ENCODE measurements around the gene TOX3. TPM values are rescaled to one million over a fixed set of nuclear protein-coding genes. Genes with fewer than 3 reads are reported as not detected.

Gene TOX3
- total RNA-seq, 4 donors from 2014 or later: 0.47 TPM; not detected in 3

DNA sequence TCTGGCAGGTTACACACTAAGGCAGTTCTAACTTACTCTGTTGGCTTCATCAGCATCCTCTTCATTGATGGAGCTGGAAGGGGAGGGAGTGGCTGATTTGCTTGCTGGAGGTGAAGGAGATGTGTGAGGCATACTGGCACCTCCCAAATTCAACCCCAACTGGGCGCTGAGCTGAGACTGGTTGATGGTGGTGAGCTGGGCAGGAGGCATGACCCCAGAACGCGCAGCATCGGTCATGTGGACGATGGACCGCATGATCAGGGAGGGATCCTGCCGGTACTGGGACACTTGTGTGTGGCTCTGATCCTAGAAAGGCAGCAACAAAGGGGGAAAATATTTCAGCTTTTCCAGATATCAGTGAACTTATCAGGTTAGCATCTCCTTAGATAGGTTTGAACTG lies 96.7 kb downstream of the TOX3 start:
- in situ Hi-C loops (cut with MboI; ENCODE audit: low sequenced_read_pairs in 4 of 4): no loop called here
- no peak for TF ChIP-seq POLR2A (IDR thresholded peaks at IDR 0.05)

DNA sequence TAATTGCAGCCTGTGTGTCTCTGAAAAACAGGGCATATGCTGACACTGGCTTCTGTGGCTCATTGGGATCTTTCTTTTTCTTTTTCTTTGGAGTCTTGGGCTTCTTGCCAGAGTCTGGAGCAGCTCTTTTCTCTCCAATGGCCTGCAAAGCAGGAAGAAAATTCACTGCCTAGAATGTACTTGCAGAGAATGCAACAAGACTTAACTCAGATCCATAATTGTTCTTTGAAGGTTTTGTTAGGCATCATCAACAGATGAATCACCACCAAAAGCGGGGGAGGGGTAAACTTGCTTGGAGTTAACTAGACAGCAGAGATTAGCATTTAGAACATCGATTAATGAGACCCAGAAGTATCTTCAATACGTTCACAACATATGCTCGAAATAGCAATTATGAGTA lies 100.9 kb downstream of the TOX3 start:
- no peaks in the 10 kb centered on the region for H3K36me3 ChIP-seq
- DNase-seq (no peak), ATAC-seq (no peak)
- in situ Hi-C loops (cut with MboI; ENCODE audit: low sequenced_read_pairs in 4 of 4): no loop called here
- no peak for TF ChIP-seq POLR2A (IDR thresholded peaks at IDR 0.05)
- TF ChIP-seq, protein P1, sequence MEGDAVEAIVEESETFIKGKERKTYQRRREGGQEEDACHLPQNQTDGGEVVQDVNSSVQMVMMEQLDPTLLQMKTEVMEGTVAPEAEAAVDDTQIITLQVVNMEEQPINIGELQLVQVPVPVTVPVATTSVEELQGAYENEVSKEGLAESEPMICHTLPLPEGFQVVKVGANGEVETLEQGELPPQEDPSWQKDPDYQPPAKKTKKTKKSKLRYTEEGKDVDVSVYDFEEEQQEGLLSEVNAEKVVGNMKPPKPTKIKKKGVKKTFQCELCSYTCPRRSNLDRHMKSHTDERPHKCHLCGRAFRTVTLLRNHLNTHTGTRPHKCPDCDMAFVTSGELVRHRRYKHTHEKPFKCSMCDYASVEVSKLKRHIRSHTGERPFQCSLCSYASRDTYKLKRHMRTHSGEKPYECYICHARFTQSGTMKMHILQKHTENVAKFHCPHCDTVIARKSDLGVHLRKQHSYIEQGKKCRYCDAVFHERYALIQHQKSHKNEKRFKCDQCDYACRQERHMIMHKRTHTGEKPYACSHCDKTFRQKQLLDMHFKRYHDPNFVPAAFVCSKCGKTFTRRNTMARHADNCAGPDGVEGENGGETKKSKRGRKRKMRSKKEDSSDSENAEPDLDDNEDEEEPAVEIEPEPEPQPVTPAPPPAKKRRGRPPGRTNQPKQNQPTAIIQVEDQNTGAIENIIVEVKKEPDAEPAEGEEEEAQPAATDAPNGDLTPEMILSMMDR (IDR thresholded peaks at IDR 0.05 in 4 of 5, conservative IDR thresholded peaks at IDR 0.05 in 1 of 5): no peak
- H3K4me3 ChIP-seq: no peak overlapping the region
- no peaks in the 10 kb centered on the region for H3K27me3 ChIP-seq
- H3K9me3 ChIP-seq: no peaks in the 10 kb centered on the region
- H3K4me1 ChIP-seq: no peaks in the 10 kb centered on the region
- intact Hi-C loops (cut with DNase I; ENCODE audit: low total_unique reads): no loop called here
- H3K27ac ChIP-seq: no peak overlapping the region

More for the DNA sequence above, 96.7 kb downstream of the TOX3 start:
- intact Hi-C loops (cut with DNase I; ENCODE audit: low total_unique reads): no loop called here
- H3K4me3 ChIP-seq: no peak overlapping the region
- no peak overlapping the region for H3K27ac ChIP-seq
- no peaks in the 10 kb centered on the region for H3K27me3 ChIP-seq
- ATAC-seq: no peak
- DNase-seq: no peak
- H3K9me3 ChIP-seq: no peaks in the 10 kb centered on the region
- H3K36me3 ChIP-seq: no peaks in the 10 kb centered on the region
- H3K4me1 ChIP-seq: no peaks in the 10 kb centered on the region

DNA sequence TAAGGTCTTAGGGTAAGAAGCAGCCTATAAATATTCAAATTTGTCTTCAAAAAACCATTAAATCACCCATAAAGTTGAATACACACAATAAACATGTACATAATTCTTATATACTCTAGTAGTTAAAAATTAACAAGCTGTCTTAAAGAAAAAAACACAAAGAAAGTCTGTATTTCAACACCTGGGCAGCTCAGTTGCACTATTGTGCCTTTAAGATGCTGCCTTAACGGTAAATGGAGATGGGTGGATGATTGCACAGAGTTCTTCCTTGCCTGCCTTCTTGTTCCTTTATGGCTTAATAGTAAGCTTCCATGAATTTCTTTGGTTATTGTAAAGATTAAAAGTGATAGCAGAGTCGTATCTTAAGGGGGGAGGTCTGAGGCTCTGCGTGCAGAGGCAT lies 105.1 kb downstream of the TOX3 start:
- H3K27ac ChIP-seq: no peak overlapping the region
- DNase-seq (no peak), ATAC-seq (no peak)
- H3K9me3 ChIP-seq: no peaks in the 10 kb centered on the region
- in situ Hi-C loops (cut with MboI; ENCODE audit: low sequenced_read_pairs in 4 of 4) (no loop called here), intact Hi-C loops (cut with DNase I; ENCODE audit: low total_unique reads) (no loop called here)
- no peaks in the 10 kb centered on the region for H3K36me3 ChIP-seq
- no peaks in the 10 kb centered on the region for H3K27me3 ChIP-seq
- no peaks in the 10 kb centered on the region for H3K4me1 ChIP-seq
- no peak overlapping the region for H3K4me3 ChIP-seq
- TF ChIP-seq, protein P1 (IDR thresholded peaks at IDR 0.05 in 4 of 5, conservative IDR thresholded peaks at IDR 0.05 in 1 of 5): no peak
- no peak for TF ChIP-seq POLR2A (IDR thresholded peaks at IDR 0.05)

DNA sequence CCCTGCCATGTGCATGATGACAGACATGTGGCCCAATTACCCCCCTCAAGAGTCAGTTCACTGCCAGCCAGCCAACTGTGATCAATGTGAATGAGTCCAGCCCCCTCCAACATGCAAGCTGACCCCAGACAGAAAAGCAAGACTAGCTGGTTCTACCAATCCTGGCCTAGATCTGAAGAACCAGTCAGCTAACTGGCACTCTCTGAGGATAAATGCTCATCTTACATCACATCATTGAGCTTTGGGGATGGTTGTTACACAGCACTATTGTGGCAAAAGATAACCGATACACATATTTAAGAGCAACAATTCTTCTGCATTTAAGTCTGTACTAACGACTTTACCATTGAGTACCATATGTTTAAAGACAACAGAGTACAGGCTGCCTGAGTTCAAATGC lies 106.7 kb downstream of the TOX3 start:
- intact Hi-C loops (cut with DNase I; ENCODE audit: low total_unique reads): no loop called here
- in situ Hi-C loops (cut with MboI; ENCODE audit: low sequenced_read_pairs in 4 of 4): no loop called here
- H3K4me3 ChIP-seq: no peak overlapping the region
- H3K27ac ChIP-seq: no peak overlapping the region
- TF ChIP-seq, protein P1 (IDR thresholded peaks at IDR 0.05 in 4 of 5, conservative IDR thresholded peaks at IDR 0.05 in 1 of 5): no peak
- TF ChIP-seq POLR2A (IDR thresholded peaks at IDR 0.05): no peak
- no peak for DNase-seq
- no peaks in the 10 kb centered on the region for H3K27me3 ChIP-seq
- no peaks in the 10 kb centered on the region for H3K9me3 ChIP-seq
- no peaks in the 10 kb centered on the region for H3K36me3 ChIP-seq
- H3K4me1 ChIP-seq: no peaks in the 10 kb centered on the region
- ATAC-seq: no peak

DNA sequence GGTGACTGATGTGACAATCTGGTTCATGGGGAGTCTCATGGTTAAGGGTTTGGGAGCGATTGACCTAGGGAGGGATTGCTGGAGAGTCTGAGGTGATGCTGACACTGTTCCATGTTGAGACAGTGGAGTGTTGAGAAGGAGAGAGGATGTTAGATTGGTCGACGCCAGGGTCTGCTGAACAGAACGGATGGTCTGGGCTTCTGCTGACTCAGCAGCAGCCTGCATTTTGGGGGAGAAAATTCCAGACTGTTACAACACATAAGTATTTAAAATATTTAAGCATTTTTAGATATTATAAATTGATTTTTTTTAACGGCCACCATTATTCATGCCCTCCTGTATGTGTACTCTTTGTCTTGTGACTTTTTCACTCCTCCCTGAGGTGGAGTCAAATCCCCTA lies 107.2 kb downstream of the TOX3 start:
- Histone ChIP-seq H3K4me1 (no peaks in the 10 kb centered on the region), H3K9me3 (no peaks in the 10 kb centered on the region), H3K4me3 (no peak overlapping the region), H3K27me3 (no peaks in the 10 kb centered on the region), H3K27ac (no peak overlapping the region), H3K36me3 (no peaks in the 10 kb centered on the region)
- TF ChIP-seq, protein P1 (IDR thresholded peaks at IDR 0.05 in 4 of 5, conservative IDR thresholded peaks at IDR 0.05 in 1 of 5): no peak
- TF ChIP-seq POLR2A (IDR thresholded peaks at IDR 0.05): no peak
- in situ Hi-C loops (cut with MboI; ENCODE audit: low sequenced_read_pairs in 4 of 4) (no loop called here), intact Hi-C loops (cut with DNase I; ENCODE audit: low total_unique reads) (no loop called here)
- no peak for ATAC-seq
- no peak for DNase-seq

All from gastrocnemius medialis (tissue), 4 donors.